ENCODE results near the gene TMEM117.
"Not testable (repeated sequence)": the region's sequence is repeated elsewhere in the genome, so short reads cannot be mapped to it uniquely, and the experiment has no call there.

TMEM117 gene

DNA sequence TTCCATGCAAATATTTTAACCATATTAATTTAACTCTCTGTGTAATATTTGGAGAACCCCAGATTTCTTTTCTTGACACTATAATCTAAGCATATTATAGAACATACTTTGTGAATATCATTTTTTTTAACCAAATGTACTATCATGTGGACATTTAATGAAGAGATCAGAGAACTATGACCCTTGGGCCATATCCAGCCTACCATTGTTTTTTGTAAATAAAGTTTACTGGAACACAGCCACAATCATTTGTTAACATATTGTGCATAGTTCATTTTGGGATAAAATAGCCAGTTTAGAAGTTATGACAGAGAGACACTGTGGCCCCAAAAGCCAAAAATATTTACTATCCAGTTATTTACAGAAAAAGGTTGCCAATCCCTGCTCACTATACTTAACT, 338.2 kb downstream of the TMEM117 start:
- Histone ChIP-seq H3K4me3 (ENCODE audit: severe bottlenecking) (no peak overlapping the region), H3K4me1 (ENCODE audit: insufficient read depth, poor library complexity, severe bottlenecking) (no peaks in the 10 kb centered on the region), H3K36me3 (ENCODE audit: low read depth) (no peaks in the 10 kb centered on the region), H3K27me3 (ENCODE audit: insufficient read depth, poor library complexity, severe bottlenecking) (no peaks in the 10 kb centered on the region), H3K9me3 (ENCODE audit: severe bottlenecking) (no peaks in the 10 kb centered on the region), H3K27ac (ENCODE audit: poor library complexity, severe bottlenecking) (no peak overlapping the region)
- DNase-seq (ENCODE audit: low spot score), result no peak
- TF ChIP-seq, protein P1, sequence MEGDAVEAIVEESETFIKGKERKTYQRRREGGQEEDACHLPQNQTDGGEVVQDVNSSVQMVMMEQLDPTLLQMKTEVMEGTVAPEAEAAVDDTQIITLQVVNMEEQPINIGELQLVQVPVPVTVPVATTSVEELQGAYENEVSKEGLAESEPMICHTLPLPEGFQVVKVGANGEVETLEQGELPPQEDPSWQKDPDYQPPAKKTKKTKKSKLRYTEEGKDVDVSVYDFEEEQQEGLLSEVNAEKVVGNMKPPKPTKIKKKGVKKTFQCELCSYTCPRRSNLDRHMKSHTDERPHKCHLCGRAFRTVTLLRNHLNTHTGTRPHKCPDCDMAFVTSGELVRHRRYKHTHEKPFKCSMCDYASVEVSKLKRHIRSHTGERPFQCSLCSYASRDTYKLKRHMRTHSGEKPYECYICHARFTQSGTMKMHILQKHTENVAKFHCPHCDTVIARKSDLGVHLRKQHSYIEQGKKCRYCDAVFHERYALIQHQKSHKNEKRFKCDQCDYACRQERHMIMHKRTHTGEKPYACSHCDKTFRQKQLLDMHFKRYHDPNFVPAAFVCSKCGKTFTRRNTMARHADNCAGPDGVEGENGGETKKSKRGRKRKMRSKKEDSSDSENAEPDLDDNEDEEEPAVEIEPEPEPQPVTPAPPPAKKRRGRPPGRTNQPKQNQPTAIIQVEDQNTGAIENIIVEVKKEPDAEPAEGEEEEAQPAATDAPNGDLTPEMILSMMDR (IDR thresholded peaks at IDR 0.05; ENCODE audit: poor library complexity, severe bottlenecking), result no peak
- no peak for ATAC-seq (ENCODE audit: low read depth)

DNA sequence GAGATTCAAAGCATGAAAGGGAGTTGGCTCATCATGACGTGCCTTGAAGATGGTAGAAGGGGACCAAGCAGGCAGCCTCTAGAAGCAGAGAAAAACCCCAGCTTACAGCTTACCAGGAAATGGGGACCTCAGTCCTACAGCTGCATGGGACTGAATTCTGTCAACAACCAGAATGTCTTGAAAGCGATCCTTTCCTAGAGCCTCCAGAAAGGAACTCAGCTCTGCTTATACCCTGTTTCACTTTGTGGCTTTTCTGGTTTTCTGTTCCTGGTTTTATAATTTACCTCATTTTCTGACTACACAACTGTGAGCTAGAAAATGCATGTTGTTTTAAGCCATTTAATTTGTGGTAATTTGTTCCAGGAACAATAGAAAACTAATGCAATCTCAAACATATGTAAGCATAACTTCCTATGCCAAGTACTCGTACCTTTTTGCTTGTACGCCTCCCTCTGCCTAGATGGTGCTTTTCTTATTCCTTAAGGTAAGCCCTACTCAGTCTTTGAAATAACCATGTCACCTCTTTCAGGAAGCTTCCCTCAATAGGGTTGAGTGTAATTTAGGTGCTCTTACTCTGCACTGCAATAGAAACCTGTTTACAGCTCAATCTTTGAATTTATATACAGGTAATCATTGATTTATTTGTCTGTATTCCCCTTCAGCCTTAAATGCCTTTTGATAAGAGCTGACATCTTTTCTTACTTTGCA, 348.8 kb downstream of the TMEM117 start:
- Histone ChIP-seq H3K9me3 (ENCODE audit: severe bottlenecking) (no peaks in the 10 kb centered on the region), H3K27me3 (ENCODE audit: insufficient read depth, poor library complexity, severe bottlenecking) (no peaks in the 10 kb centered on the region), H3K4me1 (ENCODE audit: insufficient read depth, poor library complexity, severe bottlenecking) (no peaks in the 10 kb centered on the region), H3K36me3 (ENCODE audit: low read depth) (no peaks in the 10 kb centered on the region), H3K27ac (ENCODE audit: poor library complexity, severe bottlenecking) (no peak overlapping the region), H3K4me3 (ENCODE audit: severe bottlenecking) (no peak overlapping the region)
- TF ChIP-seq, protein P1 (IDR thresholded peaks at IDR 0.05; ENCODE audit: poor library complexity, severe bottlenecking), result no peak
- no peak for ATAC-seq (ENCODE audit: low read depth)
- no peak for DNase-seq (ENCODE audit: low spot score)

DNA sequence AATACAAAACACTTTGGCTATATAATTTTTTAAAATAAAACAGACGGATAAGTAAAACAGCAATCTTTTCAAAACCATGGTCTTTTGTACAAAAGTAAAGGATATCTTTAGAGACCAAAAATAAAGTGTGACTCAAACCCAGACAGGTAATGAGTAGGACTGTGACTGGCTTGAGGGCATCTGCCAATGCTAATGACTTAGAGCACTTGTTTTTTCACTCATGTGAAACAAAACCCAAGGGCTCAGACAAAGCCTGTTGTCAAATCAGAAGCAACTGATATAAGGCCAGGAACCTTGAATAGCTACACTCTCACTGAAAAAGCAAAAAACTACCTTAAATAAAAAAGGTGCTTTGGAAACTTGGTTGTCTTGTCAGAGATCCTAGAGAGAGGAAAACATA, 357.4 kb downstream of the TMEM117 start:
- Histone ChIP-seq H3K4me1 (ENCODE audit: insufficient read depth, poor library complexity, severe bottlenecking) (no peaks in the 10 kb centered on the region), H3K27me3 (ENCODE audit: insufficient read depth, poor library complexity, severe bottlenecking) (no peaks in the 10 kb centered on the region), H3K36me3 (ENCODE audit: low read depth) (no peaks in the 10 kb centered on the region), H3K4me3 (ENCODE audit: severe bottlenecking) (no peak overlapping the region), H3K27ac (ENCODE audit: poor library complexity, severe bottlenecking) (no peak overlapping the region), H3K9me3 (ENCODE audit: severe bottlenecking) (no peaks in the 10 kb centered on the region)
- DNase-seq (ENCODE audit: low spot score) (no peak), ATAC-seq (ENCODE audit: low read depth) (no peak)
- TF ChIP-seq, protein P1 (IDR thresholded peaks at IDR 0.05; ENCODE audit: poor library complexity, severe bottlenecking), result no peak

DNA sequence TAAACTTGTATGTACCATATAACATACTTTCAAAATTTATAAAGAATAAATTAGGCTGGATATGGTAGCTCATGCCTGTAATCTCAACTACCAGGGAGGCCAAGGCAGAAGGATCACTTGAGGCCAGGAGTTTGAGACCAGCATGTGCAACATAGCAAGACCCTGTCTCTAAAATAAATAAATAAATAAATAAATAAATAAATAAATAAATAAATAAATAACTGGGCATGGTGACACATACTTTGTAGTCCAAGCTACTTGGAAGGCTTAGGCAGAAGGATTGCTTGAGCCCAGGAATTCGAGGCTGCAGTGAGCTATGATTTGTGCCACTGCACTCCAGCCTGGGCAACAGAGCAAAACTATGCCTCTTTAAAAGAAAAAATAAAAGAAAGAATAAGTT, 359.8 kb downstream of the TMEM117 start:
- not testable (repeated sequence) for H3K27ac ChIP-seq (ENCODE audit: poor library complexity, severe bottlenecking); H3K27me3 ChIP-seq (ENCODE audit: insufficient read depth, poor library complexity, severe bottlenecking); H3K9me3 ChIP-seq (ENCODE audit: severe bottlenecking); DNase-seq (ENCODE audit: low spot score); ATAC-seq (ENCODE audit: low read depth); H3K36me3 ChIP-seq (ENCODE audit: low read depth); H3K4me1 ChIP-seq (ENCODE audit: insufficient read depth, poor library complexity, severe bottlenecking); H3K4me3 ChIP-seq (ENCODE audit: severe bottlenecking)

DNA sequence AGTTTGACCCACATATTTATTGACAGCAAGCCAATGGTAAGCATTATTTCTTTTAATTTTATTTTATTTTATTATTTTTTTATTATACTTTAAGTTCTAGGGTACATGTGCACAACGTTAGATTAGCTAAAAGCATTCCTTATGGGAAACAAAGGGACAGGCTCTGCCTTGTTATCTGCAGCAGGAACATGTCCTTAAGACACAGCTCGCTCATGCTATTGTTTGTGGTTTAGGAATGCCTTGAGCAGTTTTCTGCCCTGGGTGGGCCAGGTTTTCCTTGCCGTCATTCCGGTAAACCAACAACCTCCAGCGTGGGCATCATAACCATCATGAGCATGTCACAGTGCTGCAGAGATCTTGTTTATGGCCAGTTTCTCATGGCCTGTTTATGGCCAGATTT, 370.2 kb downstream of the TMEM117 start:
- Histone ChIP-seq H3K4me1 (ENCODE audit: insufficient read depth, poor library complexity, severe bottlenecking) (no peaks in the 10 kb centered on the region), H3K4me3 (ENCODE audit: severe bottlenecking) (no peak overlapping the region), H3K27ac (ENCODE audit: poor library complexity, severe bottlenecking) (no peak overlapping the region), H3K9me3 (ENCODE audit: severe bottlenecking) (no peaks in the 10 kb centered on the region), H3K27me3 (ENCODE audit: insufficient read depth, poor library complexity, severe bottlenecking) (no peaks in the 10 kb centered on the region), H3K36me3 (ENCODE audit: low read depth) (no peaks in the 10 kb centered on the region)
- TF ChIP-seq, protein P1 (IDR thresholded peaks at IDR 0.05; ENCODE audit: poor library complexity, severe bottlenecking), result no peak
- DNase-seq (ENCODE audit: low spot score), result no peak
- no peak for ATAC-seq (ENCODE audit: low read depth)
